ENCODE data around the gene TRERF1.

TRERF1 gene

DNA sequence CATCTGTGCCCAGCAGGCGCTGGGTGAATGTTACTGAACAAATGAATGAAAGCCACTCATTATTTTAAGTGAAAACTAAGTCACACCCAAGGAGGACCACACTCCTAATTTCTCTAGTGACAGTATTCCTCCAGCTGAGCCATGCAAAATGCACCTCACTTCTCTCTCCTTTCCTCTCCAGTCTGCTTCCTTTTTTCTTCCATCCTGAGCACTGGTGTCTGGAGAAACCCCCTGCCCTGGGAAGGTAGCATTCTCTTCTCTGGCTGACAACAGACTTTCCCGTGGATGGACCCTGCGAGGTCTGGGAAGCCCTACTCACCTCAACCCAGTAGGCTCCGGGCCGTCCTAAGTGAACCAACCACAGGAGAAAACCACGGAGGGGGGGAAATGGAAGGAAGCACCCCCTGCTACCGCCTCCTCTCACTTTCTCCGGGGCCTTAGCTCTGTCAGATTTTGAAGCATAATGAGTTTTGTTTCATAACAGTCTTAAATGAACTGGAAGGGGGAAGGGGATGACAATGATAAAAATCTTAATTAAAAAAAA lies 22.6 kb downstream of the TRERF1 start:
- in situ Hi-C loops (cut with MboI; ENCODE audit: low pct_unique_long_range_greater_than_20kb, low sequenced_read_pairs): no loop called here

DNA sequence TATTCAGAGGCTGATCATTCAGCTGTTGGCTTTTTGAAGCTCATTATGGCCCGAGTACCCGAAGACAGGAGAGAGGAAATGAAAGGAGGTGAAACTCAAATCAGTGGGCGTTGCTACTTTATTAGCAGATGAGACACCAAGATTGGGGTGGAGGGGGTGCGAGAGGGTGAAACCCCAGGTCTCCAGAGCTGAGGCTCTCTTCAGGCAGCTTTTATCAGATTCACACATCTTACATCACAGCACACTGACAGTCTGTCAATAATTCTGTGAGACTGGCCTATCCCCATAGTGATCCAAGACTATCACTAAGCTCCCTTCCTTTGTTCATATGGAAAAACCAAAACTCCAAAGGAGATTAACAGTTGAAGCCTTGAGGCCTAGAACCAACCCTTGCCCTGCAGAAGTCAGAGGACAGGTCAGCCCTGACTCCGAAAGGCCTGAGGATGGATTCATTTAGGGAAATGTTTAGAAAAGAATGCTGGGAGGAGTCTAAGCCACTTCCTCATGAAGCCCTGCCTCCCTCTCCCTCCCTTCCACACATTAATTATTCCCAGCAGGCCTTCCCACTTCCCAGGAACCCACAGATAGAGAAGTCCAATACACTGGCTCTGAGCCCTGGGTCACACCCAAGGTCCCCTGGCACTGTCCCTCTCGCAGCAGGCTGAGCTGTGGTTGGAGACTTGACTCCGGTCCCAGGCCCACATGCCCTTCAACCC lies 23.2 kb downstream of the TRERF1 start:
- in situ Hi-C loops (cut with MboI; ENCODE audit: low pct_unique_long_range_greater_than_20kb, low sequenced_read_pairs): no loop called here
- DNase-seq: no peak

More for the DNA sequence above, 22.6 kb downstream of the TRERF1 start:
- DNase-seq: no peak

DNA sequence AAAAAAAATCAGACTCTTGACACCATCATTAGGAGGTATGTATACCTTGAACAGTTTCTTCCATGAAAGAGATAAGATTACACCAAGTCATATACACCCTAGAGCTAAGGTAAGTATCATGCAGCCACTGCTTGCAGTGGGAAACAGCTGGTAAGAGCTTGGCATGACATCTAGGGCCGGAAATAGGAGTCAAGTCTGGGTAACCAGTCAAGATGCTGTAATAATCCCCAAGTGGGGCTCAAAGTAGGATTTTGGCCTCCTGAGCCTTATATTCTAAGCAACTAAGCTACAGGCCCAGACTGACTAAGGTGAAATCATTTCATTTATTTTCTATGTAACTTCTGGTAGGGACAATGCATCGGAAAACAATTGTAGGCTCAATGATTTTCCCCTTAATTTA lies 23.9 kb downstream of the TRERF1 start:
- in situ Hi-C loops (cut with MboI; ENCODE audit: low pct_unique_long_range_greater_than_20kb, low sequenced_read_pairs): no loop called here
- no peak for DNase-seq

- in situ Hi-C loops (cut with MboI; ENCODE audit: low pct_unique_long_range_greater_than_20kb, low sequenced_read_pairs): no loop called here
- no peak for DNase-seq
Measured at GRCh38 chr6:42426191-42426590, 25.5 kb downstream of the TRERF1 start.

DNA sequence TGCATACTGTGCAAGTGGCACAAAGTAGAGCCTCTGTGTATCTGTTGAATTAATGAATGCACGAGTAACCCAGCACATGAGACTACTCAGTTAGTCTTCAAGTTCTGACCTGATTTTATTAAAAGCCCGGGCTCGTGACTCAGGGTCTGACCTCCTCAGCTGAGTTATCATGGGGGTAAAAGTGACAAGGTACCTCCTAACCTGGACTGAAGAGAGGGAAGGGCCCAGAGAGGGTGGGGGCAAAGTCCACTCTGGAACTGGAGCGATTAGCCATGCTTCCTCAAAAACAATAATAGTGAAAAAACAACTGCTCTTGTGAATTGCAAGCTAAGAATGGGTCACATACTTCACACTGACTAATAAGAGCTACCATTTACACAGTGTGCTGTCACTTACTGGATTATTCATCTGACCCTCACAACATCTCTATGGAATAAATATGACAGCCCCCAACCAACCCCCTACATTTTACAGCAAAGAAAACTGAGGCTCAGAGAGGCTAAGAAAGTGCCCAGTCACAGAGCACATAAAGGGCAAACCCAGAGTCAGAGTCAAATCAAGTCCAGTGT lies 26.7 kb downstream of the TRERF1 start:
- in situ Hi-C loops (cut with MboI; ENCODE audit: low pct_unique_long_range_greater_than_20kb, low sequenced_read_pairs): no loop called here
- no peak for DNase-seq

DNA sequence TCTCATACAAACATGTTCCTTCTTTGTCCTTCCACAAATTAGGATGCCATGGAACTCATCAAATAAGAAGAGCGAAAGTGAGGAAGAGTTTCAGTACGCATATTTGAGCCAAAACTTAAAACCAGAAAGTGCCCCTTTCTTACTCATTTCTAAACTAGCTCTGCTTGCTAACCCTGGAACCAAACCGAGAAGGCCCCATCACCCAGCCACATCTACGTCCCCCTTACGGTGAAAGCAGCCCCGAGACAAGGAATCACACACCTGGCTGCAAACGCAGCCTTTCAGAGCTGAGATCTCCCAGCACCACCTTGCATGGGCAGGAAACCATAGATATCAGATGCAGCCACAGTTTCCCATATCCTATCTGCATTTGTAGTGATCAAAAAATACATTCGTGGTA lies 28.5 kb downstream of the TRERF1 start:
- in situ Hi-C loops (cut with MboI; ENCODE audit: low pct_unique_long_range_greater_than_20kb, low sequenced_read_pairs): no loop called here
- DNase-seq: no peak

- in situ Hi-C loops (cut with MboI; ENCODE audit: low pct_unique_long_range_greater_than_20kb, low sequenced_read_pairs): no loop called here
- no peak for DNase-seq
Measured at GRCh38 chr6:42420741-42421140, 31.0 kb downstream of the TRERF1 start.

DNA sequence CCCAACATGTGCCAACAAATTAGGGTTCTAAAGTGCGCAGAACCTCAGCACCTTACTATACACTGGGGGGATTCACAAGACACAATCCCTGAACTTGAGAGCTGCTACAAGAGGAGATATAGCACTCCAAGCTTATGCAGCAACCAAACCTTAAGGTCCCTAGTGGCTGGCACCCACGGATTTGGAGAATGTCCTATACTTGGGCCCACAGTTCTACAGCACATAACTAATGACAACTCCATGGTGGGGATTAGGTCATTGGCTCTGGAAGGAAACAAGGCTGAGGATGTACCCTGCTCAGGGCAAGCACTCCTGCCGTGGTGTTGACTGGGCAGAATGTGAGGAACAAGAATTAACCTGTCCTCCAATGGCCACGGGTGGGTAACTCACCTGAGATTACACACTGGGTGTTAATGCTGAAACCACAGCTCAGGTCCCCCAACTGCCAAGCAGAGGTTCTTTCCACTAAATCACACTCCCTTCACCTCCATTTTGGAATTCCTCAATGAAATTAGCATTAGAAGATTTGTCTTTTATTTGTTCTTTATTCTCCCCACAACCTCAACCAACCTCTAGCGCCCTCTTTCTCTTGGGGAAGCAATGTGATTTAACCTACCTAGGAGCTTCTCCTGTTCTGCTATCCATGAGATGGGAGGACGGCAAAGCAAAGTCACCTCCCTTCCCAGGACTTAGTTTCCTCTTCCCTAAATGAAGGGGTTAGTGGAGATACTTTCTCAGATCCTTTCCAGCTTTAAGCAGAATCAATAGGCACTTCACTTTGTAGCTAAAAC lies 32.0 kb downstream of the TRERF1 start:
- in situ Hi-C loops (cut with MboI; ENCODE audit: low pct_unique_long_range_greater_than_20kb, low sequenced_read_pairs): no loop called here
- no peak for DNase-seq

- no peak for DNase-seq
Measured at GRCh38 chr6:42418724-42419123, 33.0 kb downstream of the TRERF1 start.

GRCh38 chr6:42417641-42418112 lies 34.0 kb downstream of the TRERF1 start:
- in situ Hi-C loops (cut with MboI; ENCODE audit: low pct_unique_long_range_greater_than_20kb, low sequenced_read_pairs): no loop called here
- DNase-seq: peak; percentile 62

More at GRCh38 chr6:42418724-42419123, 33.0 kb downstream of the TRERF1 start:
- in situ Hi-C loops (cut with MboI; ENCODE audit: low pct_unique_long_range_greater_than_20kb, low sequenced_read_pairs): no loop called here

DNA sequence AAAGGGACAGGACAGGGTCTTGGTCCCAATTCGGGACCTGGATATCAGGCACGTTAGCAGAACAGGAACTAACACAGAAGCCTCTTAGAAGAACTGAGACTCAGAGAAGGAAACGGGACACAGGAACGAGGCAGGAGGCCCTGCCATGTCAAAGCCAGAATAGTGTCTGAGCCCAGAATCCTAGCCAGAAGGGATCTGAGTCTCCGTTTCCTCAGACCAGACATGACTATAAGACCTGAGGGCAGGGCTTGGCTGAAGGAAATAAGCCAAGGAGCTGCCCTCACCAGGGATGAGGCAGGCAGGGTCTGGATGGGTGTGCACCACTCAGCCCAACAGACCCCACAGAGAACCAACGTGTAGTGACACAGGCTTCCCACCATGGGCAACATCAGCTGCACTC lies 40.3 kb downstream of the TRERF1 start:
- DNase-seq: no peak
- in situ Hi-C loops (cut with MboI; ENCODE audit: low pct_unique_long_range_greater_than_20kb, low sequenced_read_pairs): no loop called here

DNA sequence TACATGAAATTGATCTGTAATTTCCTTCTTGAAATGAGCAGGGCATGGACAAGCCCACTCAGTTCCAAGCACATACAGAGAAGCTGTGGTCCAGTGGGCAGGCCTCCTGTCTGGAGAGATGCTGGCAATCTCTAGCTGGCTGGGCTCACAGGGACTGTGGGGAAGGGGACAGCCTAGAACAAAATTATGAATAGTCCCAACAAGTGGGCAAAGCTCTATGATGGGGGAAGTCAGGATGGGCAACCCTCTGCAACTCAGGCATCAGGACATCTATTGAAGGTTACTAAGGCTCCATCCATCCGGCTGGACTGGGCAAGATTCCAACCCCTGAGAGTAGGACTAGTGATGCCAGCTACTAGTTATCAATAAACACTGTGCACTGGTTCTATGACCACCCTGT lies 40.9 kb downstream of the TRERF1 start:
- DNase-seq: no peak
- in situ Hi-C loops (cut with MboI; ENCODE audit: low pct_unique_long_range_greater_than_20kb, low sequenced_read_pairs): no loop called here

DNA sequence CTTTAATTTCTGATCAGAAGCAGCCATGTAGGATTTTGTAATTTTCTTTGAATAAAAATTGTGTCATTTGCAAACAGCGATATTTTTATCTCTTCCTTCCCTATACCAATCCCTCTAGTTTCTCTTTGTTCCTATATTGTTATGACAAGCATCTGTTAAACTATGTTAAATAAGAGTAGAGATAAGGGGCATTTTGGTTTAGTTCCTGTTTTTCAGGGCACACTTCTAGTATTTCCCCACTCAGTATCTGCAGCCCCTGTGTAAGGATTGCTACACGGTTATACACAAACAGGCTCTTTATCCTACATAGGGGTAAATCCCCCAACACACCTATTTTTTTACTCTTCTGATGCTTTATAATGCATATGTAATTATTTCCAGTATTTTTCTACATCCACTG lies 42.1 kb downstream of the TRERF1 start:
- peak; percentile 73 for DNase-seq
- in situ Hi-C loops (cut with MboI; ENCODE audit: low pct_unique_long_range_greater_than_20kb, low sequenced_read_pairs): no loop called here

DNA sequence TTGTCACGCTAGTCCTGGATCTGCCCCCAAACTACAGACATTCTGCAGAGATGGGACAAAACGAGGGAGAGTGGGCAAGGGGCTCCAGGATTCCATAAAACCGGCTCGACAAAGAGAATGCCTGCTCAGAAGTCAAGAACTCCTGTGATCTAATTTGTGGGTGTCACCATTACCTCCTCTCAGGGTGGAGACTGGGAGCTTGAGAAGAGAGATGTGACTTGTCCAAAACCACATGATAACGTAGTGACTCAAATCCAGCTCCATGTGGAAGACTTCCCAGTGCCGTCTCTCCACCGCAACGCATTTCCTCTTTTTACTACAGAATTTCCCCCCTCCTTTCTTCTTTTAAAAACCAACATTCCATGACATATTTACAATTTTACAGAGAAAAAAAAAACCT lies 44.3 kb downstream of the TRERF1 start:
- peak; percentile 63 for DNase-seq
- in situ Hi-C loops (cut with MboI; ENCODE audit: low pct_unique_long_range_greater_than_20kb, low sequenced_read_pairs): no loop called here

DNA sequence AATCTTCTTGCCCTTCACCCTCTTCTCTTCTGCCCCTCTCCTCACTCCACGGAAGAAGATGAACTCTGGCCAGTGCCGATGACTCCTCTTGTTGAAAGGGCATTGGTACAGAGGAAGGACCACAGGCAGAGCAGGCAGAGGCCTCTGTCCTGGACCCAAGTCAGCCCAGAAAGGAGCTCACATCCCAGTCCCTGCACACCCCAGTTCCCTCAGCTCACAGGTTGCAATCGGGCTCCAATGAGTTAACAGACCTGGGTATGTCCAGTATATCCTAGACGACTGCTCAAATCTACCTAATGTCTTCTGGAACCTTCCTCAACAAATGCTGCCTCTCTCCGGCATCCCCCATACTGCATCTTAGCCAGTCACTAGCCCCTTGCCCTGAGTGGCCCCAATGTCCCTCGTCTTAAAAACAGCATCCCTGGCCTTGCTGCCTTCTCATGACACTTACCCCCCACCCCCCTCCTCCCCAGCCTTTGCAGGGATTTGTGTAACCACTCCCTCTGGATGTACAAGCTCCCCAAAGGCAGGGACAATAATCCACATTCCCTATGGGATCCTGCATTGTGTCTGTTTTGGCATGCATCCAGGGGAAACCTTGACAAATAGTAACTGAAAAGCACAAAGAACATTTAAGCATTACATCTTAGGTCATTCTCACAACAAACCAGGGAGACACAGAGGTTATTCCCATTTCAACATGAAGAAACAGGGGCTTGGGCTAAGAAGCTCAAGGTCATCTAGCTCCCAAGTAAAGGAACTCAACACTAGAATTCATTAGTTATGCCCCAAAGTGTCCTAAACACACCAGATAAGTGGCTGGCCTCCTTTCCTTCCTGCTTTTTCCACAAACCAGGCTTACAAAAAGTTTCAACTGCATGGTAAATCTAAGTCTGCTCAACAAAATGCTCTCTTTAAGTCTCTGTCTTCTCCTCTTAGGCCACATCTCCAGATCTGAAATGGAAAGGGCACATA lies 45.1 kb downstream of the TRERF1 start:
- DNase-seq: no peak

DNA sequence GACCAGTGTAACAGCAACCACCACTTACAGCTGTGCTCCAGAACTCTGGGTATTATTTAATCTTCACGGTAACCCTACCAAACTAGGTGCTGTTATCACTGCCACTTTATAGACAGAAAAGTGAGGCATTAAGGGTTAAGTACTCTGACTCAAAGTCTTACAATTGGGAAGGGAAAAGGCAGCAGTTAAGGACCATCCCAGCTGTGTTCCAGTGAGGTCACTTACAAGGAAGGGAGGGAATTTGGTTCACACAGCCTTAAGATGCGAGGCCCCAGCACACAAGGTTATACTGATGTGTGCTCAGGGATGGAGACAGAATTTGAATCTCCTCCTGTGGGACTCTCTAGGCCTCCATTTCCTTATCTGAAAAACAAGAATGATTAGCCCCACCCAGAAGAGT lies 46.7 kb downstream of the TRERF1 start:
- in situ Hi-C loops (cut with MboI; ENCODE audit: low pct_unique_long_range_greater_than_20kb, low sequenced_read_pairs): no loop called here
- no peak for DNase-seq

More for the DNA sequence above, 45.1 kb downstream of the TRERF1 start:
- in situ Hi-C loops (cut with MboI; ENCODE audit: low pct_unique_long_range_greater_than_20kb, low sequenced_read_pairs): no loop called here

- in situ Hi-C loops (cut with MboI; ENCODE audit: low pct_unique_long_range_greater_than_20kb, low sequenced_read_pairs): no loop called here
- DNase-seq: no peak
Measured at GRCh38 chr6:42404484-42404883, 47.2 kb downstream of the TRERF1 start.

GRCh38 chr6:42403831-42404230 lies 47.9 kb downstream of the TRERF1 start:
- DNase-seq: no peak
- in situ Hi-C loops (cut with MboI; ENCODE audit: low pct_unique_long_range_greater_than_20kb, low sequenced_read_pairs): no loop called here

GRCh38 chr6:42403421-42403820 lies 48.3 kb downstream of the TRERF1 start:
- in situ Hi-C loops (cut with MboI; ENCODE audit: low pct_unique_long_range_greater_than_20kb, low sequenced_read_pairs): no loop called here
- no peak for DNase-seq
